ENCODE results near the gene THSD4. TPM values are rescaled to one million over a fixed set of nuclear protein-coding genes. Genes with fewer than 3 reads are reported as not detected.
"Not testable (repeated sequence)": the region's sequence is repeated elsewhere in the genome, so short reads cannot be mapped to it uniquely, and the experiment has no call there.

The THSD4 gene
- total RNA-seq, 1 donor, result 15.6 TPM

- Histone ChIP-seq H3K79me2 (ENCODE audit: insufficient read depth, low read length) (no peaks in the 10 kb centered on the region), H3K4me2 (ENCODE audit: insufficient read depth, low read length) (no peak overlapping the region), H3K27me3 (ENCODE audit: insufficient read depth, low read length) (no peaks in the 10 kb centered on the region), H3K4me3 (ENCODE audit: insufficient read depth, low read length) (no peak overlapping the region), H3K9me3 (ENCODE audit: low read depth, low read length) (no peaks in the 10 kb centered on the region), H3K4me1 (ENCODE audit: insufficient read depth, low read length) (no peaks in the 10 kb centered on the region), H3K36me3 (ENCODE audit: insufficient read depth, low read length) (no peaks in the 10 kb centered on the region), H4K20me1 (ENCODE audit: insufficient read depth, low read length) (no peaks in the 10 kb centered on the region), H3K27ac (ENCODE audit: low read depth, low read length) (no peak overlapping the region), H2AFZ (ENCODE audit: low read length) (no peak overlapping the region)
- no peak for TF ChIP-seq CTCF (IDR thresholded peaks at IDR 0.05; ENCODE audit: extremely low read depth, low read depth, low read length)
- DNase-seq (ENCODE audit: insufficient read length, low spot score, missing footprints), result no peak
Observed at GRCh38 chr15:71669688-71670087, 554.4 kb downstream of the THSD4 start.

GRCh38 chr15:71670222-71670621, 555.0 kb downstream of the THSD4 start:
- H3K4me3 ChIP-seq (ENCODE audit: insufficient read depth, low read length); H4K20me1 ChIP-seq (ENCODE audit: insufficient read depth, low read length); DNase-seq (ENCODE audit: insufficient read length, low spot score, missing footprints); H2AFZ ChIP-seq (ENCODE audit: low read length); H3K4me1 ChIP-seq (ENCODE audit: insufficient read depth, low read length); H3K36me3 ChIP-seq (ENCODE audit: insufficient read depth, low read length); H3K27ac ChIP-seq (ENCODE audit: low read depth, low read length); H3K4me2 ChIP-seq (ENCODE audit: insufficient read depth, low read length); H3K79me2 ChIP-seq (ENCODE audit: insufficient read depth, low read length); H3K9me3 ChIP-seq (ENCODE audit: low read depth, low read length); H3K27me3 ChIP-seq (ENCODE audit: insufficient read depth, low read length): not testable (repeated sequence)

- no peak for TF ChIP-seq CTCF (IDR thresholded peaks at IDR 0.05; ENCODE audit: extremely low read depth, low read depth, low read length)
- H3K4me1 ChIP-seq (ENCODE audit: insufficient read depth, low read length), result peaks cover 1% of the 10 kb centered on the region
- H3K4me2 ChIP-seq (ENCODE audit: insufficient read depth, low read length), result no peak overlapping the region
- no peak overlapping the region for H2AFZ ChIP-seq (ENCODE audit: low read length)
- no peak overlapping the region for H3K27ac ChIP-seq (ENCODE audit: low read depth, low read length)
- H3K79me2 ChIP-seq (ENCODE audit: insufficient read depth, low read length), result no peaks in the 10 kb centered on the region
- no peaks in the 10 kb centered on the region for H3K27me3 ChIP-seq (ENCODE audit: insufficient read depth, low read length)
- no peak overlapping the region for H3K4me3 ChIP-seq (ENCODE audit: insufficient read depth, low read length)
- no peaks in the 10 kb centered on the region for H3K36me3 ChIP-seq (ENCODE audit: insufficient read depth, low read length)
- no peak for DNase-seq (ENCODE audit: insufficient read length, low spot score, missing footprints)
- no peaks in the 10 kb centered on the region for H4K20me1 ChIP-seq (ENCODE audit: insufficient read depth, low read length)
- H3K9me3 ChIP-seq (ENCODE audit: low read depth, low read length), result no peaks in the 10 kb centered on the region
Observed at GRCh38 chr15:71674354-71674753, 559.1 kb downstream of the THSD4 start.

GRCh38 chr15:71677352-71677751, 562.1 kb downstream of the THSD4 start:
- no peaks in the 10 kb centered on the region for H3K9me3 ChIP-seq (ENCODE audit: low read depth, low read length)
- no peak for DNase-seq (ENCODE audit: insufficient read length, low spot score, missing footprints)
- no peaks in the 10 kb centered on the region for H4K20me1 ChIP-seq (ENCODE audit: insufficient read depth, low read length)
- peaks cover 3% of the 10 kb centered on the region for H3K4me1 ChIP-seq (ENCODE audit: insufficient read depth, low read length)
- H3K27me3 ChIP-seq (ENCODE audit: insufficient read depth, low read length), result no peaks in the 10 kb centered on the region
- no peaks in the 10 kb centered on the region for H3K36me3 ChIP-seq (ENCODE audit: insufficient read depth, low read length)
- H3K27ac ChIP-seq (ENCODE audit: low read depth, low read length), result no peak overlapping the region
- TF ChIP-seq CTCF (IDR thresholded peaks at IDR 0.05; ENCODE audit: extremely low read depth, low read depth, low read length), result no peak
- no peak overlapping the region for H2AFZ ChIP-seq (ENCODE audit: low read length)
- no peak overlapping the region for H3K4me2 ChIP-seq (ENCODE audit: insufficient read depth, low read length)
- H3K79me2 ChIP-seq (ENCODE audit: insufficient read depth, low read length), result no peaks in the 10 kb centered on the region
- no peak overlapping the region for H3K4me3 ChIP-seq (ENCODE audit: insufficient read depth, low read length)
